Endothelial cell of umbilical vein (primary cell): Measurements from ENCODE around the gene ITGA2. TPM values are rescaled to one million over a fixed set of nuclear protein-coding genes. Genes with fewer than 3 reads are reported as not detected.

Source experiments
- BruUV-seq: library from RNA; stranded (reverse); fragments of 400-500 nt; replicated peaks from 2 replicates; lab custom pipeline; 2021; lab: Mats Ljungman, UMichigan
- CTCF ChIA-PET: fragments of 300-600, 350-600 bp; sonication (Branson Sonifier 250); formaldehyde crosslinking; loops from one replicate; lab custom pipeline; 2021; ENCODE audit warnings: antibody characterized with exemption, inconsistent platforms; lab: Charles Lee
- POLR2A ChIA-PET: fragments of 300-600, 350-600 bp; sonication (Branson Sonifier 250); formaldehyde crosslinking; loops from one replicate; lab custom pipeline; 2021; ENCODE audit warnings: antibody characterized with exemption, inconsistent platforms; lab: Charles Lee
- DNase-seq: peaks from one replicate; pipeline ENCODE4 v3.0.0-alpha.2; 2011; ENCODE audit warnings: low read depth, low spot score
- FAIRE-seq: peaks from 2 replicates; lab custom pipeline; 2011; peaks lifted over from hg19 to GRCh38; lab: Jason Lieb, UNC
- H2AFZ ChIP-seq: 2 replicates; pipeline ENCODE4 v1.6.0; 2012; ENCODE audit warnings: low read depth, low read length, control low read depth, inconsistent platforms
- H3K27ac ChIP-seq: 2 replicates; pipeline ENCODE4 v1.5.1; 2011; ENCODE audit warnings: low read depth, mild to moderate bottlenecking, control low read depth, low read length, moderate library complexity; ENCODE audit not compliant: insufficient read depth
- H3K27me3 ChIP-seq, 2 experiments: 2 replicates each; pipeline versions ENCODE4 v1.6.0 to v1.6.1; 2011; ENCODE audit warnings: low read length in 2 of 2, mixed read lengths in 1 of 2; ENCODE audit not compliant: control insufficient read depth in 2 of 2, insufficient read depth in 2 of 2
- H3K36me3 ChIP-seq, 2 experiments: 2 replicates in 1 of 2; 3 replicates in 1 of 2; pipeline ENCODE4 v1.5.1; 2011; ENCODE audit warnings: low read length in 2 of 2, mild to moderate bottlenecking in 1 of 2, moderate library complexity in 1 of 2; ENCODE audit not compliant: control insufficient read depth in 2 of 2, insufficient read depth in 2 of 2; ENCODE audit errors: extremely low read depth in 1 of 2
- H3K4me1 ChIP-seq: 3 replicates; pipeline ENCODE4 v1.5.1; 2011; ENCODE audit warnings: mild to moderate bottlenecking, low read length; ENCODE audit not compliant: control insufficient read depth, insufficient read depth; ENCODE audit errors: extremely low read depth
- H3K4me2 ChIP-seq: 2 replicates; pipeline ENCODE4 v1.6.1; 2011; ENCODE audit warnings: low read length, control low read depth, mixed read lengths; ENCODE audit not compliant: insufficient read depth
- H3K4me3 ChIP-seq, 3 experiments: fragments of 200-600 bp in 1 of 3; sonication (generic), shearing (Covaris generic) in 1 of 3; replicated peaks in 1 of 3; 2 replicates each; pipeline ENCODE4 v1.5.1; 2011 to 2016; ENCODE audit warnings: control low read depth in 3 of 3, low read length in 3 of 3, mild to moderate bottlenecking in 2 of 3, inconsistent platforms in 1 of 3, low read depth in 1 of 3, moderate library complexity in 1 of 3; ENCODE audit not compliant: insufficient read depth in 1 of 3
- H3K79me2 ChIP-seq: 2 replicates; pipeline ENCODE4 v1.6.0; 2012; ENCODE audit warnings: low read length, inconsistent platforms; ENCODE audit not compliant: control insufficient read depth, insufficient read depth
- H3K9ac ChIP-seq: replicated peaks from 2 replicates; pipeline ENCODE3; 2011; ENCODE audit warnings: low read length, control low read depth; ENCODE audit not compliant: insufficient read depth; ENCODE audit errors: extremely low read depth
- H3K9me1 ChIP-seq: replicated peaks from 3 replicates; pipeline ENCODE4 v1.6.0; 2011; ENCODE audit warnings: mild to moderate bottlenecking, low read length; ENCODE audit not compliant: control insufficient read depth, insufficient read depth; ENCODE audit errors: extremely low read depth
- H3K9me3 ChIP-seq: replicated peaks from 2 replicates; pipeline ENCODE4 v1.5.1; 2012; ENCODE audit warnings: low read length, inconsistent platforms; ENCODE audit not compliant: control insufficient read depth, insufficient read depth
- H4K20me1 ChIP-seq: replicated peaks from 2 replicates; pipeline ENCODE3; 2011; ENCODE audit warnings: mild to moderate bottlenecking, low read length; ENCODE audit not compliant: control insufficient read depth, insufficient read depth; ENCODE audit errors: extremely low read depth
- CTCF ChIP-seq, 2 donors: IDR thresholded peaks; 1 replicate in 1 of 2; 2 replicates in 1 of 2; pipeline ENCODE4 v1.5.1; 2011; ENCODE audit warnings: low read length in 2 of 2, mild to moderate bottlenecking in 2 of 2, moderate library complexity in 2 of 2, control low read depth in 1 of 2, inconsistent platforms in 1 of 2, low read depth in 1 of 2; ENCODE audit not compliant: insufficient read depth in 1 of 2; ENCODE audit errors: extremely low read depth in 1 of 2
- EZH2 ChIP-seq: IDR thresholded peaks from 2 replicates; pipeline ENCODE4 v1.6.1; 2012; ENCODE audit warnings: borderline replicate concordance, low read depth, mild to moderate bottlenecking, moderate library complexity, low read length, inconsistent platforms; ENCODE audit not compliant: severe bottlenecking
- FOS ChIP-seq: IDR thresholded peaks from 2 replicates; pipeline ENCODE4 v1.6.1; 2011; ENCODE audit warnings: mild to moderate bottlenecking, low read length, moderate library complexity, borderline replicate concordance; ENCODE audit not compliant: insufficient read depth
- GATA2 ChIP-seq: IDR thresholded peaks from 2 replicates; pipeline ENCODE4 v1.7.0; 2011; ENCODE audit warnings: low read depth, mild to moderate bottlenecking, moderate library complexity, mixed read lengths, low read length; ENCODE audit not compliant: insufficient read length, insufficient read depth
- JUN ChIP-seq: IDR thresholded peaks from 2 replicates; pipeline ENCODE4 v1.6.1; 2011; ENCODE audit warnings: borderline replicate concordance, low read depth; ENCODE audit not compliant: insufficient read length, insufficient read depth
- MAX ChIP-seq: IDR thresholded peaks from 2 replicates; pipeline ENCODE4 v1.6.1; 2011; ENCODE audit not compliant: insufficient read depth, insufficient read length
- MYC ChIP-seq: IDR thresholded peaks from one replicate; pipeline ENCODE4 v1.6.1; 2011; ENCODE audit warnings: mild to moderate bottlenecking, low read depth, low read length
- POLR2A ChIP-seq: IDR thresholded peaks from 2 replicates; pipeline ENCODE4 v1.6.1; 2012; ENCODE audit warnings: low read depth, mild to moderate bottlenecking, control low read depth, low read length
- POLR2AphosphoS5 ChIP-seq: IDR thresholded peaks from 2 replicates; pipeline ENCODE4 v1.6.1; 2012; ENCODE audit warnings: low read depth, mild to moderate bottlenecking, control low read depth, low read length, moderate library complexity; ENCODE audit not compliant: insufficient read depth
- dilution Hi-C: fragments of 300-500 bp; cut with MboI; formaldehyde crosslinking; loops from one replicate; pipeline ENCODE4 v1.15.0; 2019; ENCODE audit warnings: low sequenced_read_pairs; ENCODE audit not compliant: extremely low pct_ligation_motif_present
- intact Hi-C: fragments of 100-400 bp; cut with micrococcal nuclease; formaldehyde crosslinking; loops from one replicate; pipeline ENCODE4 v1.10.0; 2022
- polyA plus RNA-seq, 4 experiments: library from polyadenylated mRNA; depleted of rRNA in 3 of 4; stranded (reverse) in 3 of 4; unstranded in 1 of 4; fragments of >200 nt; gene quantifications; 2 replicates each; pipeline versions ENCODE4 v1.2.1 to v1.2.3, GENCODE V29; 2011 to 2012; ENCODE audit warnings: missing spikeins in 1 of 4
- total RNA-seq: library from RNA; stranded (reverse); gene quantifications from 2 replicates; pipeline ENCODE4 v1.2.3, GENCODE V29; 2021

ITGA2 gene
- total and polyA plus RNA-seq, 2 donors (not counting 3 experiments of a cell fraction or from before 2014, with no cell fraction given) = 11.2 to 62.3 TPM

- Histone ChIP-seq H3K4me2 (no peak overlapping the region), H3K27me3 (no peaks in the 10 kb centered on the region), H3K27ac (no peak overlapping the region), H4K20me1 (no peaks in the 10 kb centered on the region), H3K9me1 (no peaks in the 10 kb centered on the region), H3K4me1 (no peaks in the 10 kb centered on the region), H3K79me2 (no peaks in the 10 kb centered on the region), H3K36me3 (peaks cover 23 to 38% of the 10 kb centered on the region in 2 experiments), H3K4me3 (no peak overlapping the region), H2AFZ (no peak overlapping the region), H3K9ac (no peak overlapping the region), H3K9me3 (no peaks in the 10 kb centered on the region)
- ChIA-PET CTCF (interaction anchor here (1.0 kb wide), 1 partner anchor 132 kb away, joined by 3 read pairs; no protein-coding TSS in a partner anchor), POLR2A (no interaction called here)
- dilution Hi-C loops = no loop called here
- DNase-seq (no peak), FAIRE-seq (no peak)
- intact Hi-C loops = no loop called here
- TF ChIP-seq POLR2AphosphoS5 (no peak), POLR2A (no peak), MAX (no peak), EZH2 (no peak), FOS (no peak), CTCF (IDR thresholded peaks at IDR 0.05; ENCODE audit: extremely low read depth in 1 of 2, insufficient read depth in 1 of 2, low read depth in 1 of 2, low read length in 2 of 2) (no peak), GATA2 (no peak), JUN (no peak), MYC (no peak)
- BruUV-seq = no TSS peak
Measured at GRCh38 chr5:53080271-53080670, 91.1 kb downstream of the ITGA2 start.
